ENCODE measurements around the gene CTSC.
A peak's percentile ranks its signal among the peaks of the same experiment; 100 is the strongest.
"Not testable (repeated sequence)": the region's sequence is repeated elsewhere in the genome, so short reads cannot be mapped to it uniquely, and the experiment has no call there.

Gene CTSC

DNA sequence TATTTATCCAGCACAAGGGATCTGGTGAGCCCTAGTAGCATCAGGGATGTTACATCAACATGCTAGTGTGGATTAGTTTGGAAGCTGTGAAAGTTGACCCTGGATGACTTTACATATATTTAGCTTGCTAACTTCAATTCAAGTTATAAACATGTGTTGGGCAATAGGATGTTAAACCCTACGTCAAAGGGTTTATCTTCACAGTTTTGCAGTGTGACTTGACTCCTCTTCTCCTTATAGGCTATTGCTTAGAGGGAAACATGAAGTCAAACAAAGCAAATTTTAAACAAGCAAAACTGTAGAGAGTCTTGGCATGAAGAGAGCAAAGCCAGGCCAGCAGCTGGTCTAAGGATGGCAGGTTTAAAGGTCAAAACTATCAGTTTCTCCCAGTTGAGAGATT, 11.3 kb upstream of the CTSC start:
- no peak for DNase-seq

DNA sequence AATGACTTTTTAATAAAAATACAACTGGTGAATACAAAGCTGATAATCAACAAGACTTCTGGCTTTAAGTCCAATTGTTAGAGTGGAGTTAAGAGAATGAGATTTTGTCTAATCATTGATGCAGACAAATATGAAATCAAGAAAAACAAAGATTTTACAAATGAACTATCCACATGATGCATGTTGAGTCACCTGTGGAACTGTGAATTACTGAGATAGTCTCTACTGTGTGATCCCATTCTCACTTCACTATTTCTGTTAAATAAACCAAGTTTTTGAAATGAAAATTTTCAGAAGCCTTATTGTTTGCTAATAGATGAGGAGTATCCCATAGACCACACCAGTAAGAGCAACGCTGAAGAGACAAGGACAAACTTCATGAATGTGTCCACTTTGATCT, 8.4 kb upstream of the CTSC start:
- no peak for DNase-seq

GRCh38 chr11:88345408-88345807, 7.9 kb upstream of the CTSC start:
- DNase-seq: no peak

GRCh38 chr11:88344869-88345268, 7.3 kb upstream of the CTSC start:
- DNase-seq: no peak

GRCh38 chr11:88341522-88342251, 4.2 kb upstream of the CTSC start:
- DNase-seq: peak in 1 of 2 experiments; percentile 21

GRCh38 chr11:88340366-88340935, 2.9 kb upstream of the CTSC start:
- DNase-seq: no peak

- peak; percentile 49 to 55 for DNase-seq
Measured at GRCh38 chr11:88337987-88338668, 592 bp upstream of the CTSC start.

DNA sequence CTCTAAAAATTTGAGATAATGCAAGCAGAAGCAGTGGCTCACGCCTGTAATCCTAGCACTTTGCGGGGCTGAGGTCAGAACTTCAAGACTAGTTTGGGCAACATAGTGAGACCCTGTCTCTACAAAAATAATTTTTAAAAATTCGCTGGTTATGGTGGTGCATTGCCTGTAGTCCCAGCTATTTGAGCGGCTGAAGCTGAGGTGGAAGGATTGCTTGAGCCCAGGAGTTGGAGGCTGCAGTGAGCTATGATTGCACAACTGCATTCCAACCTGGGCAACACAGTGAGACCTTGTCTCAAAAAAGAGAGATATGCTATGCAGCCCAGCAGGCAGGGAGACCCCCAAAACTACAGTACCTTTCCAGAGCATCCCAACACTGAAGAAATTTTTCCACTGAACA, 2.3 kb downstream of the CTSC start:
- no peak for DNase-seq

GRCh38 chr11:88333862-88334261, 3.7 kb downstream of the CTSC start:
- DNase-seq: no peak

GRCh38 chr11:88332851-88333250, 4.7 kb downstream of the CTSC start:
- DNase-seq: no peak

GRCh38 chr11:88330826-88331428, 6.6 kb downstream of the CTSC start:
- no peak for DNase-seq

GRCh38 chr11:88329563-88330250, 7.8 kb downstream of the CTSC start:
- DNase-seq: no peak

GRCh38 chr11:88327462-88328143, 9.9 kb downstream of the CTSC start:
- DNase-seq: no peak

DNA sequence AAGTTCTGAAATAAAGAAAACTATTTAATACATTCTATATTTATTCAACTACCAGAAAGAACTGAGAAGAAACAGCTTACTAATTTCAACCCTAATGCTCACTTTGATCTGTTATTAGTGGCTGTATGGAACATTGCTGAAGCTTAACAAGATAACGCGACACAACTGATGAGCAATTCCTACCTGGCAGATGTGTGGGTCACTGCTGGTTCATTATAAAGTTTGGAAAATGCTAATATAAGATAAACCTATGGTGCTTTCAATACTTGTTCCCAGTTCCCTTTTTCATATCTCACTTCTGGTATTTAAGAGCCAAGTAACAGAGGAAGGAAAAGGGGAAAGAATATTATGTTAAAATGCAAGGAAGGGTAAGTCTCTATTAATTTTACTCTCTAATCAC, 10.5 kb downstream of the CTSC start:
- no peak for DNase-seq

DNA sequence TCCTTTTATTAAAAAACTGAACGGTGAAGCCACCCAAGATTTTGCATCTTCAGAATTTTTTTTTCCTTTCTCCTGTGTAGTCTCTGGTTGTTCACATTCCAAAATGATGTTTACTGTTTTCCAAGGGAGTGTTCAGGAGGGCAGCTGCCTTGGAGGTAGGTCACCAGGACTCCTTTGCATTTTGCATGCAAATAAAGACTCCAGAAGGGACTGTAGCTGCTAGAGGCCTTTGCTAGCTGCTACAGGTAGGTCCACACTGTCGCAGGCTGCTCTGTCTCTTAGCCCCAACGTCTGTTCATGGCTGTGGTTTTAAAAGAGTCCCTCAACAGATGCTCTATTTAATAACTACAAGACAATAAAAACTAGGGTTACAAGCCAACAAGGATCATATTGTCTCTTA, 11.4 kb downstream of the CTSC start:
- DNase-seq: peak; percentile 88 to 93

GRCh38 chr11:88324562-88325345, 12.8 kb downstream of the CTSC start:
- DNase-seq: no peak

GRCh38 chr11:88322881-88323280, 14.7 kb downstream of the CTSC start:
- not testable (repeated sequence) for DNase-seq

- not testable (repeated sequence) for DNase-seq
Measured at GRCh38 chr11:88321412-88321811, 16.1 kb downstream of the CTSC start.

GRCh38 chr11:88320149-88320559, 17.4 kb downstream of the CTSC start:
- DNase-seq: no peak

DNA sequence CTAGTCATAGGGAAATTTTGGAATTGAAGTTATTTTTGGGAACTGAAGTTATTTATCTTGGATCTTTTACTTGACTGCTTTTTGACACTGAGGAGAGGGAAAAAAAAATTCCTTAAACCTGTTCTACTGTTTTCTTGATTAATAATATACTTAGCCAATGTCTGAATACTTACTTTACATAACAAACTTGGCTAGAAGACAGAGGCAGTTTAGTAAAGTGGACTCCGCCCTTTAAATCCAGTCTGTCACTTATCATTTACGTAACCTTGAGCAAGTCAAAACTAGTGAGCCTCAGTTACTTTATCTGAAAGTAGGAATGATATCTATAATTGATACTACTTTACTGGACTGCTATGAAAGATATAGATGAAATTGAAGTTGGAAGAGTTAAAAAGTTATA, 19.5 kb downstream of the CTSC start:
- DNase-seq: no peak

- no peak for DNase-seq
Measured at GRCh38 chr11:88317536-88317935, 20.0 kb downstream of the CTSC start.

- DNase-seq: no peak
Measured at GRCh38 chr11:88315981-88316441, 21.5 kb downstream of the CTSC start.

Measured in NCI-H526 (cell line).